HG03097 (cell line): ENCODE results near the gene FAM83F.

Experiments used
- ATAC-seq: cut with Tn5 transposase; IDR thresholded peaks from one replicate; pipeline ENCODE4 v1.9.1; 2021; ENCODE audit not compliant: unreplicated experiment, low FRiP score

The FAM83F gene

GRCh38 chr22:39962071-39962470, 32.7 kb upstream of the FAM83F start:
- no peak for ATAC-seq

DNA sequence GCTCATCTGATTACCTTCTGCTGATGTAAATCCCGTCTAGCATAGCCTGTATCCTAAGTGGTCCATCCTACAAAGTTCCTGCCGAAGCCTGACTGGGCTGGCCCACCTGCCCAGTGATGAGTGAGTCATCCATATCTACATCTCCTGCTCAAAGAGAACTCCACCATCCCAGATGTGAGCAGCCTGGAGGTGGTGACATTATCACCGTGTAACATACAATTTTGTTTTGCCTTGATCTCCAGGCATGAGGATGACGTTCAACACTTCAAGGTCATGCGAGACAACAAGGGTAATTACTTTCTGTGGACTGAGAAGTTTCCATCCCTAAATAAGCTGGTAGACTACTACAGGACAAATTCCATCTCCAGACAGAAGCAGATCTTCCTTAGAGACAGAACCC, 29.0 kb upstream of the FAM83F start:
- no peak for ATAC-seq

GRCh38 chr22:39966470-39966869, 28.3 kb upstream of the FAM83F start:
- ATAC-seq = no peak

- ATAC-seq = no peak
These were observed 27.5 kb upstream of the FAM83F start for GRCh38 chr22:39967103-39967829.

- ATAC-seq = no peak
These were observed 26.5 kb upstream of the FAM83F start for GRCh38 chr22:39967996-39968972.

DNA sequence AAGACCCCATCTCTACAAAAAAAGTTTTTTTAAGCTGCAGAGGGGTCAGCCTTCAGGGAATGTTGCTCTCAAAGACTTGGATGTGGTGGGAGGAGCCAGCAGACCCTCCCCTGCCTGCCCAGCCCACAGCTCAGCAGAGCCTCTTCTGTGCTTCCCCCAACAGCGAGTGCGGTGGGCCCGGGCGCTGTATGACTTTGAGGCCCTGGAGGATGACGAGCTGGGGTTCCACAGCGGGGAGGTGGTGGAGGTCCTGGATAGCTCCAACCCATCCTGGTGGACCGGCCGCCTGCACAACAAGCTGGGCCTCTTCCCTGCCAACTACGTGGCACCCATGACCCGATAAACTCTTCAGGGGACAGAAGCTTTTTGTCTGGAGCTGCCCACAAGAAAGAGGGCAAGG, 24.0 kb upstream of the FAM83F start:
- ATAC-seq = no peak

DNA sequence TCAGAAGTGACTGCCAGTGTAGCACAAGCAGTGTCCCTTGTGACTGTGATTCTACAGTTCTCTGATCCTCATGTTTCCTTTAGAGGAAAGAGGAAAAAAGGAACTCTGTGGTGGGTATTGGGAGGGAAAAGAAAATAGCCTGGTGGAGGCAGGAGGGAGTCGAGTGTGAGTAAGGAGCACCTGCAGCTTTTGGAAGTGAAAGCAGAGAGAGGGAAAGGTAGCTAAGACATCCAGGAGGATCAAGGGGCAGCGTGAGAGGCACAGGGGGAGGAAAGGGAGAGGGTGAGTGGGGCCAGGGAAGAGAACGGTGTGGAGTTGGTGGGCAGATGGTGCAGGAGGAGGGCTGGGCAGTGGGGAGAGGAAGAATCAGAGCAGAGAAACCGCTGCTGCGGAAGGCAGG, 22.1 kb upstream of the FAM83F start:
- no peak for ATAC-seq

- ATAC-seq = no peak
These were observed 21.1 kb upstream of the FAM83F start for GRCh38 chr22:39973656-39974055.

- no peak for ATAC-seq
These were observed 20.7 kb upstream of the FAM83F start for GRCh38 chr22:39974065-39974464.

DNA sequence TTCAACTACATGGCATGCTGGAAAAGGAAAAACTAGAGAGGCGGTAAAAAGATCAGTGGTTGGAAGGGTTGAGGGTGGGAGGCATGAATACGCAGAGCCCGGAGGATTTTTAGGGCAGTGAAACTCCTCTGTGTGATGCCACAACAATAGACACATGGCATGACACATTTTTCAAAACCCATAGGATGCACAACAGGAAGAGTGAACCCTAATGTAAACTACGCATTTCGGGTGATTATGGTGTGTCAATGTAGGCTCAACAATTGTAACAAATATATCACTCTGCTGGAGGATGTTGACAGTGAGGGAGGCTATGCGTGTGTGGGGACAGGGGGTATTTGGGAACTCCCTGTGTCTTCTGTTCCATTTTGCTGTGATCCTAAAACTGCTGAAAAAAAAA, 15.7 kb upstream of the FAM83F start:
- ATAC-seq = no peak

GRCh38 chr22:39979458-39979857, 15.3 kb upstream of the FAM83F start:
- no peak for ATAC-seq

- no peak for ATAC-seq
These were observed 14.2 kb upstream of the FAM83F start for GRCh38 chr22:39980596-39980995.

- no peak for ATAC-seq
These were observed 11.4 kb upstream of the FAM83F start for GRCh38 chr22:39983346-39983745.

DNA sequence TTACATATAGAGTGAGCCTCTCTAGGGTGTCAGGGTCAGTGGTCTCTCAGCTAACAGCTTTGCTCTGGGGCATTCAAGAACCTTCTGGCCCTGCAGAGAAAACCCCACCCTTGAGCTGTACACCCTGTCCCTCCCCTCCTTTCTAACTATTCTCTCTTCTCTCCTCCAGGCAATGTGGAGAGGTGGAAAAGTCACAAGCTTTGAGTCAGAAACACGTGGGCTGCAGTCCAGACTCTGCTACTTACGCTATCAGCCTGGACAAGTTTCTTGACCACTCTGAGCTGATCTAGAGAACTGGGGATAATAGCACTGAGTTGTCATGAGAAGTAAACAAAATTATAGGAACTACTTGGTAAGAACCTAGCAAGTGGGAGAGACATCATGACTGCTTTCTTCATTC, 10.7 kb upstream of the FAM83F start:
- ATAC-seq = no peak

GRCh38 chr22:39984746-39985145, 10.0 kb upstream of the FAM83F start:
- no peak for ATAC-seq

DNA sequence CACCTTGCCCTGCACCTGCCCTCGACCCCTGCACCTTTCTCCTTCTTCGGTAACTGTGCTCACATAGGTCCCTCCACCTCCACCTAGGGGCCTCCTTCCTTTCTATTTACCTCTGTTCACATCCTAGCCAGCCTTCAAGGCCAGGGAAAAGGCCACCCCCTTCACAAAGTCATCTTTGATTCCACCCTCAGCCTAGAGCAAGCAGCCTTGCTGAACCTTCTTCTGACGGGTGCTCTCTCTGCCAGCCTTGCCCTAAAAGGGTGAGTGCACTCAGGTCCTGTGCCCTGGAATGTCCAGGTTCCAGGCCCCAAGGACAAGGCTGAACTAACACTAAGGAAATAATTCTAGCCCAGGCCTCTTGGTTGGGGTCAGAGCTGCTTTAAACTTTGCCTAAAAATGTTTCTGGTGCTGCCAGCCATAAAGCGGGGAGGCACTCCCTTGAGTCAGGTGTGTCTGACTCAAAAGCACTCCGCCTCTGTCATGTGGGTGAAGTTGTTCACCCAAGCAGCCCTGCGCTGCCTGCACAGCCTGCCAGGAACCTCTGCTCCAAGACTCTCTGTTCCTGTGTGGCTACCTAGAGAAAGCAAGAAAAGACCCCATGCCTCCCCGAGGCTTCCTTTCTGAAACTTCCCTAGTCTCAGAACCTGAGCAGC, 9.2 kb upstream of the FAM83F start:
- no peak for ATAC-seq

GRCh38 chr22:39988386-39989114, 6.2 kb upstream of the FAM83F start:
- no peak for ATAC-seq

DNA sequence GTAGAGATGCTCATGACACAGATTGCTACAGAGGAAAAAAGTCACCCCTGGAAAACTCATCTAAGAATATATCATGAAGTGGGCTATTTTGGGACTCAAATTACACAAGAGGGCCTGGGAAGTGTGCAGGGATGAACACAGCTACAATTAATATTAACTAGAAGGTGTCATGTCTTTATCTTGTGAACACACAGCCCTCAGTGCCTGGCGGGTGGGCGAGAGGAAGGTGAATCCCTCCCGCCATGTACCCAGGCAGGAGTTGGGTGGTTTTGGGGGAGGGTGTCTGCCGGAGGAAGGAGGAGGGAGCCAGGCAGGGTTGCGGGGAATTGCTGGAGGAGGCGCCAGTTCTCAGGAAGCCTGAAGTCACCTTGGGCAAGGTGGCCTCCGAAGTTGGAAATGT, 5.1 kb upstream of the FAM83F start:
- no peak for ATAC-seq

GRCh38 chr22:39990686-39991085, 4.1 kb upstream of the FAM83F start:
- no peak for ATAC-seq

DNA sequence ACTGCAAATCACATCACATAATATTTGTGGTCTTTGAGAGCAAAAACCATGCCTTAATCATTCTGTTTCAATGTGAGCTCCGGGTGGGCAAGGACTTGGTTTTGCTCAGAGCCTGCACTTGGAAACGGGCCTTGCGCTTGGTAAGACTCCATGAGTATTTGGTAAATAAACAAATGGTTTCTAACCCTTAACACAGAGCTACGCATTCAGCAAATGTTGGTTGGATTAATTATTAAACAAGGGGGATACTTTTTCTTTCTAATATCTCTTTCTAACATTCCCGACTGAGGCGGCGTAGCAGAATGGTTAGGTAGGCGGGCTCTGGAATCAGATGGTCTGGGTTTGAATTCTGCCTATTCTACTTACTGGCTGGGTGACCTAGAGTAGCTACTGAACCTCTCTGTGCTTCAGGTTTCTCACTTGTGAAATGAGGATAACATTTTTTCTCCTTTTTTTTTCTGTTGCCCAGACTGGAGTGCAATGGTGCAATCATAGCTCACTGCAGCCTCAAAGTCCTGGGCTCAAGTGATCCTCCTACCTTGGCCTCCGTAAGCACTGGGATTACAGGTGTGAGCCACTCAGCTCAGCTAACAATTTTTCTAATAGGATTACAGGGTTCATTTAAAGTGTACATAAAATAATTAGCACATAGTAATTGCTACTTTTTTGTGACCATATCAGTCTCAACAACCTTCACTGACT, 3.4 kb upstream of the FAM83F start:
- no peak for ATAC-seq
